Trophoblast cell (in vitro differentiated cells and primary cell): ENCODE data around the gene TSHB.

Experiments used
- DNase-seq, 2 donors: peaks; one replicate each; pipeline ENCODE4 v3.0.0-alpha.2; 2016
- H2AFZ ChIP-seq: 2 replicates; pipeline ENCODE4 v1.6.1; 2013; ENCODE audit warnings: low read length, moderate library complexity, mild to moderate bottlenecking; ENCODE audit not compliant: insufficient read depth, poor library complexity
- H2AK5ac ChIP-seq: 2 replicates; pipeline ENCODE4 v1.6.1; 2013; ENCODE audit warnings: mild to moderate bottlenecking, low read length
- H2BK120ac ChIP-seq: 2 replicates; pipeline ENCODE4 v1.6.1; 2013; ENCODE audit warnings: low read length, mild to moderate bottlenecking, moderate library complexity; ENCODE audit not compliant: insufficient read depth, poor library complexity
- H2BK12ac ChIP-seq: 2 replicates; pipeline ENCODE4 v1.6.1; 2013; ENCODE audit warnings: mild to moderate bottlenecking, low read length, moderate library complexity
- H2BK5ac ChIP-seq: 2 replicates; pipeline ENCODE4 v1.6.1; 2013; ENCODE audit warnings: low read length, low read depth, moderate library complexity, mild to moderate bottlenecking; ENCODE audit not compliant: poor library complexity
- H3K14ac ChIP-seq: 2 replicates; pipeline ENCODE4 v1.6.1; 2013; ENCODE audit warnings: mild to moderate bottlenecking, low read length
- H3K18ac ChIP-seq: 2 replicates; pipeline ENCODE4 v1.6.1; 2013; ENCODE audit warnings: mild to moderate bottlenecking, low read length
- H3K23ac ChIP-seq: 2 replicates; pipeline ENCODE4 v1.6.1; 2013; ENCODE audit warnings: low read length
- H3K27ac ChIP-seq: 2 replicates; pipeline ENCODE4 v1.5.1; 2013; ENCODE audit warnings: low read depth, mild to moderate bottlenecking, inconsistent platforms, low read length, moderate library complexity
- H3K27me3 ChIP-seq: 2 replicates; pipeline ENCODE4 v1.6.1; 2013; ENCODE audit warnings: inconsistent platforms, mild to moderate bottlenecking, low read length, moderate library complexity; ENCODE audit not compliant: insufficient read depth
- H3K36me3 ChIP-seq, 2 experiments: 1 replicate in 1 of 2; 2 replicates in 1 of 2; pipeline ENCODE4 v1.6.1; 2013; ENCODE audit warnings: low read length in 2 of 2, mild to moderate bottlenecking in 2 of 2, moderate library complexity in 1 of 2; ENCODE audit not compliant: insufficient read depth in 2 of 2, control insufficient read depth in 1 of 2
- H3K4ac ChIP-seq: 2 replicates; pipeline ENCODE4 v1.6.1; 2013; ENCODE audit warnings: low read depth, mild to moderate bottlenecking, low read length, moderate library complexity
- H3K4me1 ChIP-seq, 2 experiments: 1 replicate in 1 of 2; 2 replicates in 1 of 2; pipeline ENCODE4 v1.6.1; 2013; ENCODE audit warnings: low read length in 2 of 2, mild to moderate bottlenecking in 2 of 2, moderate library complexity in 1 of 2; ENCODE audit not compliant: insufficient read depth in 2 of 2, control insufficient read depth in 1 of 2
- H3K4me2 ChIP-seq: 2 replicates; pipeline ENCODE4 v1.6.1; 2013; ENCODE audit warnings: inconsistent platforms, mild to moderate bottlenecking, low read length, moderate library complexity
- H3K4me3 ChIP-seq: 2 replicates; pipeline ENCODE4 v1.5.1; 2013; ENCODE audit warnings: mild to moderate bottlenecking, low read depth, low read length, inconsistent platforms
- H3K79me1 ChIP-seq: one replicate; pipeline ENCODE4 v1.6.1; 2013; ENCODE audit warnings: low read length
- H3K79me2 ChIP-seq: 2 replicates; pipeline ENCODE4 v1.6.1; 2013; ENCODE audit warnings: low read length, mild to moderate bottlenecking; ENCODE audit not compliant: control insufficient read depth, insufficient read depth, poor library complexity
- H3K9ac ChIP-seq: 2 replicates; pipeline ENCODE4 v1.6.1; 2013; ENCODE audit warnings: mild to moderate bottlenecking, low read length
- H3K9me3 ChIP-seq: 2 replicates; pipeline ENCODE4 v1.6.1; 2013; ENCODE audit warnings: low read depth, mild to moderate bottlenecking, control low read depth, inconsistent platforms, low read length; ENCODE audit not compliant: insufficient read depth
- H4K12ac ChIP-seq: 2 replicates; pipeline ENCODE4 v1.6.1; 2013; ENCODE audit warnings: low read depth, mild to moderate bottlenecking, low read length, moderate library complexity
- H4K8ac ChIP-seq: 2 replicates; pipeline ENCODE4 v1.6.1; 2013; ENCODE audit warnings: low read depth, mild to moderate bottlenecking, low read length, moderate library complexity
- H4K91ac ChIP-seq: one replicate; pipeline ENCODE4 v1.6.1; 2013; ENCODE audit warnings: low read depth, mild to moderate bottlenecking, low read length, moderate library complexity
- WGBS: extraction: QIAGEN DNeasy Blood & Tissue Kit; methylation state at CpG from one replicate; pipeline ENCODE4 v1.1.7; 2013; ENCODE audit warnings: missing lambda C conversion rate; ENCODE audit not compliant: insufficient read length, insufficient coverage; ENCODE audit errors: extremely low coverage; 5-methylcytosine and 5-hydroxymethylcytosine counted together

Gene TSHB

GRCh38 chr1:115078708-115079107 lies 49.1 kb downstream of the TSHB start:
- H4K12ac ChIP-seq: no peak overlapping the region
- no peak overlapping the region for H2BK120ac ChIP-seq
- no peak overlapping the region for H4K91ac ChIP-seq
- no peaks in the 10 kb centered on the region for H3K36me3 ChIP-seq
- H2AK5ac ChIP-seq: no peak overlapping the region
- H3K4me2 ChIP-seq: no peak overlapping the region
- no peak overlapping the region for H2BK5ac ChIP-seq
- no peaks in the 10 kb centered on the region for H3K9me3 ChIP-seq
- H3K23ac ChIP-seq: no peak overlapping the region
- no peak overlapping the region for H3K14ac ChIP-seq
- no peak overlapping the region for H3K18ac ChIP-seq
- no peak overlapping the region for H4K8ac ChIP-seq
- no peaks in the 10 kb centered on the region for H3K27me3 ChIP-seq
- no peak overlapping the region for H2BK12ac ChIP-seq
- no peak overlapping the region for H3K27ac ChIP-seq
- no peaks in the 10 kb centered on the region for H3K79me1 ChIP-seq
- DNase-seq: no peak
- H3K4ac ChIP-seq: no peak overlapping the region
- H2AFZ ChIP-seq: no peak overlapping the region
- no peaks in the 10 kb centered on the region for H3K79me2 ChIP-seq
- H3K9ac ChIP-seq: no peak overlapping the region
- WGBS: no CpG with 5 or more reads among the region's 4 CpGs
- H3K4me3 ChIP-seq: no peak overlapping the region
- no peaks in the 10 kb centered on the region for H3K4me1 ChIP-seq

DNA sequence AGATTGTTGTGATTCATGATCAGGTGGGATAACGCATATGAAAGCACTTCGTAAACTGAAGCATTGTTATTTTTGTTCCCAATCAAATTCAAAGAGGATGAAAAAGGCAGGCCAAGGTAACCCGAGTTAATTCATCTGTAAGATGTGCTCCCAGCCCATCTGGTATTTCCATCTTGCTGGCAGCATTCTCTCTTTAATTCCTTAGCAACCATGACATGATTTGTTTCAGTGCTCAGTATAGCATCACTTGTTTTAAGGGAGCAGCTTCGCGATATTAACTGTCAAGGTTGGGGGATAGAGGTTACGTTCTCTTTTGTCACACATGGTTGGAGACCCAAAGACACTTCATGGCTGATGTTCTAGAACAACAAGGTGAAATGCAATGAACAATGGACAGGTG lies 53.3 kb downstream of the TSHB start:
- no peak overlapping the region for H2AK5ac ChIP-seq
- H3K79me1 ChIP-seq: no peaks in the 10 kb centered on the region
- H3K4me2 ChIP-seq: no peak overlapping the region
- DNase-seq: no peak
- peaks cover 2 to 4% of the 10 kb centered on the region in 2 experiments for H3K4me1 ChIP-seq
- no peak overlapping the region for H4K91ac ChIP-seq
- no peak overlapping the region for H2BK120ac ChIP-seq
- H3K14ac ChIP-seq: no peak overlapping the region
- no peak overlapping the region for H3K4ac ChIP-seq
- H3K23ac ChIP-seq: no peak overlapping the region
- H3K9ac ChIP-seq: no peak overlapping the region
- H4K12ac ChIP-seq: no peak overlapping the region
- H3K79me2 ChIP-seq: no peaks in the 10 kb centered on the region
- no peaks in the 10 kb centered on the region for H3K36me3 ChIP-seq
- H2AFZ ChIP-seq: no peak overlapping the region
- H3K18ac ChIP-seq: no peak overlapping the region
- no peak overlapping the region for H4K8ac ChIP-seq
- no peak overlapping the region for H3K4me3 ChIP-seq
- peaks cover under 1% of the 10 kb centered on the region for H3K9me3 ChIP-seq
- H2BK12ac ChIP-seq: no peak overlapping the region
- H2BK5ac ChIP-seq: no peak overlapping the region
- H3K27ac ChIP-seq: no peak overlapping the region
- H3K27me3 ChIP-seq: no peaks in the 10 kb centered on the region
- no CpG with 5 or more reads among the region's 6 CpGs for WGBS
